NCI-H146 treated with DMSO at 0.1 percent for 48 hours (cell line): ENCODE results near the gene GAB2.
A peak's percentile ranks its signal among the peaks of the same experiment; 100 is the strongest.
"Not testable (repeated sequence)": the region's sequence is repeated elsewhere in the genome, so short reads cannot be mapped to it uniquely, and the experiment has no call there.

Experiments used
- DNase-seq: peaks from one replicate; lab custom pipeline; 2025; ENCODE audit not compliant: unreplicated experiment; lab: John Stamatoyannopoulos, UW

Gene GAB2

GRCh38 chr11:78371221-78371891 lies 46.3 kb downstream of the GAB2 start:
- DNase-seq, result no peak

DNA sequence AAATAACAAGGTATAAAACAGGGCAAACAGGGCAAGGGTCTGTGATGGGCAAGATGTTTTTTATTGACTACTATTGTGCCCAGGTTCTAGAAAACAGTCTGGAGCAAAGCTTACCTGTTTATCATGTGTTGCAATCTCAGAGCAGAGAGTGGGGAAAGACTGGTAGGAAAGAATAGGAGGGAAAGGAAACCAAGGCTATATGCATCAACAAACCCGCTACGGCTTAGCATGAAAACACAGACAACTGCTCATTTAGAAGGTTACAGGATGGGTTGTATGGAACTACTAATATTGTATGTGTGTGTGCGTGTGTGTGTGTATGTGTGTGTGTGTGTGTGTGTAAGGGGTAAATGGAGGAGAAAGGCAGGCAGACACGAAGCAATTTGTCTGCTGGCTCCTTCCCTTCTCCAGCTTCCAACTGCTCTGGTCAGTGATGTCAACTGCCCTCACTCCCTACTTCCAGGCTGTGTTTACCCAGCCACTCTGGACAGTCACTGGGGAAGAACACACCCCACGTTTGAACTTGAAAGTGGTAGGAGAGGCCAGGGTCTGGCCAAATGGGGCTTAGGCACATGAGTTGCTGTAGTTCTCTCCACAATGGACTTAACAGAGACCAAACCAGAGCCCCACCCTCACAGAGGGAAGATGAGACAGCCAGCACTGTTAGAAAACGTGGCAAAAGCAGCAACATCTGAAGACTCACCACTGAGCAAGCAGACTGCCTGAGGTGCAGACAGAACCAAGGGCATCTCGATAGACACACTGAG lies 47.0 kb downstream of the GAB2 start:
- DNase-seq, result no peak

DNA sequence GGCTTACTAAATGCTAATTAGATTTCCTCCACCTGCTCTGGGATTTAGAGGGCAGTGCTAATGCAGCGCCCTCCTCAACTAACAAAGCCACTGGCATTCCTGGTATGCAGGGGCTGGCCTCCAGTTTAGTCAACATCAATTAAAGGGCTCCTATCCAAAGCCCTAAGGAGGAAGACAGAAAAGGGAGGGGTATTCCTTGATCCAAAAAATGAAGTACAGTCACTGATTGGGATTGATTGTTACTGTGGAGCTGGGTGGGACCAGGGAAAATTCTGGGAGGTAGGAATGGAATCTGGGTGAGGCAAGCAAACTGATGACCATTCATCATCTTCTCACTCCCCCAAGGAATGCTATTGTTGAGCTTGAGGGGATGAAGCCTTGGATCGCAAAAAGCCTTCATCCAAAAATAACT lies 52.2 kb downstream of the GAB2 start:
- peak; percentile 53 for DNase-seq

GRCh38 chr11:78364128-78364751 lies 53.4 kb downstream of the GAB2 start:
- no peak for DNase-seq

DNA sequence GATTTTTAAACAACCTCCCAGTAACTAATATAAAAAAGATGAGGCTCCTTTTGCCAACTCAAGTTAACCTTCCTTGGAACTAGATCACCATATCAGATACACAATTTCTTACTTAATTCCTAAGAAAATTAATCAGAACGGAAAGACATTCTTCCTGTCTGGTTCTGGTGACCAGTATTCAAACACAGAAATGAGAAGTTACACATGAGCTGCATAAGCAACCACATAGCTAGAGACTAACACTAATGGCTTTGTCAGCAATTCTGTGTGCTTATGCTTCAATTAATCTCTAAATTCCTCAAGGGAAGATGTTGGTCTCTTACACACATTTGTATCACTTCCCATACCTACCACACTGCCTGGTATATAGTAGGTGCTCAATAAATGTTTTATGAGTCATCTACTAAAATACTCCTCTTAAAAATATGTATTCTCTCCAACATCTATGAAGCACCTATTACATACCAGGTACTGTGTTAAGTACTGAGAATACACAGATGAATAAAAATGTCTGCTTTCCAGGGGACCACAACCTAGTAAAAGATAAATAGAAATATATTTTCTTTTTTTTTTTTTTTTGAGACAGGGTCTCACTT lies 54.5 kb downstream of the GAB2 start:
- DNase-seq, result no peak

DNA sequence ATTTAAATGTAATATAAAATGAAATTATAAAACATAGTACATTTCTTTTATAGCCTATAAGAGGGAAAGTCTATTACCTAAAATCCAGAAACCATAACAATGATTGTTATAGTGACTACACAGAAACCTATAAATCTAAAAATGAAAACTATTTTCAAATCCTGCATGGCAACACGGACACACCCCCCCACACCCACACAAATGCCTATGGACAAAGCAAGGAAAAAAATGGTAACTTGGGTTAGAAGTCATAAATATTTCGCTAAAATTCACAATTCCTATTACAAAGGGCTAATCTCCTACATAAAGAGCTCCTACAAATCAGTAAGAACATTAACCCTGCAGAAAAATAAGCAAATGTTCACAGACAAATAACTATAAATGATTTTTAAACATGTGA lies 56.4 kb downstream of the GAB2 start:
- DNase-seq, result no peak

DNA sequence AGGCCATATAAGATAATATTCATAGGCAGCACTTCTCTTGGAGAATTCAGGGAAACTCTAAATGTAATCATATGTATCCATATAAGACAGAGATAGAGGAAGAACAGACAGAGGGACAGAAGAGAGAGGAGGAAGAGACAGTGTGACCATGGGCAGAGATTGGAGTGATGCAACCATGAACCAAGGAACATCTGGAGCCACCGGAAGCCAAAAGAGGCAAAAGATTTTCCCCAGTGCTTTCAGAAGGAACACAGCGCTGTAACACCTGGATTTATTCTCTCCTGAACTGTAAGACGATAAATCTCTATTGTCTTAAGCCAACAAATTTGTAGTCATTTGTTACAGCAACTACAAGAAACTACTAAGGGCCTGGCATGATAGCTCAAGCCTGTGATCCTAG lies 57.7 kb downstream of the GAB2 start:
- no peak for DNase-seq

DNA sequence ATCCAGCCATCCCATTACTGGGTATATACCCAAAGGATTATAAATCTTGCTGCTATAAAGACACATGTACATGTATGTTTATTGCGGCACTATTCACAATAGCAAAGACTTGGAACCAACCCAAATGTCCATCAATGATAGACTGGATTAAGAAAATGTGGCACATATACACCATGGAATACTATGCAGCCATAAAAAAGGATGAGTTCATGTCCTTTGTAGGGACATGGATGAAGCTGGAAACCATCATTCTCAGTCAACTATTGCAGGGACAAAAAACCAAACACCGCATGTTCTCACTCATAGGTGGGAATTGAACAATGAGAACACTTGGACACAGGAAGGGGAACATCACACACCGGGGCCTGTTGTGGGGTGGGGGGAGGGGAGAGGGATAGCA lies 59.7 kb downstream of the GAB2 start:
- DNase-seq, result not testable (repeated sequence)

- not testable (repeated sequence) for DNase-seq
Measured at GRCh38 chr11:78357425-78357824, 60.2 kb downstream of the GAB2 start.

DNA sequence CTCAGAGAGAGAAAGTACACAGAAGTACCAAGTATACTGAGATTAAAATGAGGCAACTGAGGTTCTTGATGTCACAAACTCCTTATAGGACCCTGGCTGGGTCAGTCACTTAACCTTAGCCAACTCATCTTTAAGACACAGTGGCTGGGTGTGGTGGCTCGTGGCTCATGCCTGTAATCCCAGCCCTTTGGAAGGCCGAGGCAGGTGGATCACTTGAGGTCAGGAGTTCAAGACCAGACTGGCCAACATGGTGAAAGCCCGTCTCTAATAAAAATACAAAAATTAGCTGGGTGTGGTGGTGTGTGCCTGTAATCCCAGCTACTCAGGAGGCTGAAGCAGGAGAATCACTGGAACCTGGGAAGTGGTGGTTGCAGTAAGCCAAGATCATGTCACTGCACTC lies 61.9 kb downstream of the GAB2 start:
- DNase-seq, result not testable (repeated sequence)

DNA sequence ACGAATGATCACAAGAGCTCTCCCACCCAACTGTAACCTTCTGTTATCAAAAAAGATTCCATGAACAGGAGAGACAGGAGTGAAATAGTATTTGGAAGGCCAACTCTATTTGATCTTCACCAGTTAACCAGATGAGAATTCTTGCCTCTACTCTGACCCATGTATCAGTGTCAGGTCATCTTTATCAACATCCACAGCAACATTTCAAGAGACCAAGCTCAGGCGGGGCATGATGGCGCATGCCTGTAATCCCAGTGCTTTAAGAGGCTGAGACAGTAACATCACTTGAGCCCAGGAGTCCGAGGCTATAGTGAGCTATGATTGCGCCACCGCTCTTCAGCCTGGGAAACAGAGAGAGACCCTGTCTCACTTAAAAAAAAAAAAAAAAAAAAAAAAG lies 62.3 kb downstream of the GAB2 start:
- no peak for DNase-seq

GRCh38 chr11:78354408-78355308 lies 63.0 kb downstream of the GAB2 start:
- peak; percentile 80 for DNase-seq

- peak; percentile 10 for DNase-seq
Measured at GRCh38 chr11:78351979-78352841, 65.4 kb downstream of the GAB2 start.

DNA sequence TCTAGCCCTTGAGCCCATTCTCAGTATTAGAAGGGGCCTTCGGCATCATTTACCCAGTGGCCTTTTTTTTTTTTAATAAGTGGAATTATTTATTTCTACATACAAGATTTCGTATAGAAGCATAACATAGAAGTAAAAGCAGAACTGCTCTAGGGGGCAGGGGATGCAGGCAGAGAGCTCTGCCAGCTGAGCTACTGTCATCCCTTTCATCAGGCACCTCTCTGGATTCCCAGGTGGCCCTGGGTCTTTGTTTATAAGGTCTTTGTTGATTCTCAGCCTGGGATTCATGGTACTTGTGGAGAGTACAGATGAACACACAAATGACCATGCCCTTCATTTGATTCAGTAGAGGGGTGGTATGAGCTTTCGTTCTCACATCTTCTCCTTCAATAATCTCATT lies 66.4 kb downstream of the GAB2 start:
- DNase-seq, result peak; percentile 67

DNA sequence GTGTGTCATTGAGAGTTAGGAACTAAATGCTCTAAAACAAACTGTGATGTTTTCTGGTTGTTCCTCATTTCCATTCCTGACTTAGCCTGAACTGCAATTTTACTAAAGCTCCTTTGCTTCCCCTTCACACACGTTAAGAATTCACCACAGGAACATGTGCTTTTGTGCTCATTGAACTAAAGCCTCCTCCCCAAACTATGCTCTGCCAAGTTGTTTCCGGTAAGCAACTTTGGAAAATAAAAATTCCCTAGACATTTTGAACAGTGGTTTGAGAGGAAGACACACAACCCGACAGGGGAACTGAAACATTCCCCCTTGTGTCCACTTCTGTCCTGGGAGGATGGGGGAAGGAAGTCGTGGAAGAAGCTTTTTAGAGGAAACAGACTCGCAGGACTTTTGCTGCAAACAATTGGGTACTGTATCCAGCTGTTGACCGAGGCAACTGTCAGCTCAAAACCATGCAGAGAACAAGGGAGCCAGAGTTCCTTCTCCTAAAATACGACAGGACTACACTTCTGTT lies 66.9 kb downstream of the GAB2 start:
- no peak for DNase-seq

GRCh38 chr11:78350091-78350645 lies 67.5 kb downstream of the GAB2 start:
- DNase-seq, result no peak

GRCh38 chr11:78349624-78350023 lies 68.0 kb downstream of the GAB2 start:
- DNase-seq, result no peak

- no peak for DNase-seq
Measured at GRCh38 chr11:78349114-78349513, 68.5 kb downstream of the GAB2 start.

GRCh38 chr11:78347956-78348355 lies 69.7 kb downstream of the GAB2 start:
- no peak for DNase-seq
